ENCODE measurements around the gene CFAP58. TPM values are rescaled to one million over a fixed set of nuclear protein-coding genes. Genes with fewer than 3 reads are reported as not detected.

The CFAP58 gene
- total and polyA plus RNA-seq, 2 of the 13 experiments (the other 11 are each of a cell fraction or from before 2014, with no cell fraction given): 0.03 TPM; not detected in 1

GRCh38 chr10:104388830-104389229 lies 35.2 kb downstream of the CFAP58 start (continued):
- TF ChIP-seq ZSCAN25 (CRISPR knock-in tag; IDR thresholded peaks at IDR 0.05) (no peak), KAT7 (CRISPR knock-in tag; IDR thresholded peaks at IDR 0.05; ENCODE audit: borderline replicate concordance) (no peak), SMARCE1 (IDR thresholded peaks at IDR 0.05; ENCODE audit: borderline replicate concordance) (no peak), ZNF7 (CRISPR knock-in tag; IDR thresholded peaks at IDR 0.05) (no peak), ZNF225 (CRISPR knock-in tag; IDR thresholded peaks at IDR 0.05) (no peak), ZNF766 (CRISPR knock-in tag; IDR thresholded peaks at IDR 0.05; ENCODE audit: borderline replicate concordance) (no peak)

- CTCF ChIA-PET (ENCODE audit: low intra/inter-chr PET ratio, low total read pairs): no interaction called here
These were observed 37.7 kb downstream of the CFAP58 start for GRCh38 chr10:104391150-104391968.

More at GRCh38 chr10:104391150-104391968, 37.7 kb downstream of the CFAP58 start:
- FAIRE-seq (no peak), ATAC-seq (no peak), DNase-seq (ENCODE audit: low spot score) (peak; percentile 6)
- H3K9ac ChIP-seq (ENCODE audit: insufficient read depth, low read depth, low read length): no peak overlapping the region
- TF ChIP-seq ZBTB21 (CRISPR knock-in tag; IDR thresholded peaks at IDR 0.05) (0 out of 2 replicates have a peak, but pooled peaks have one; percentile 29), SOX6 (IDR thresholded peaks at IDR 0.05) (no peak), SOX6 (CRISPR knock-in tag; IDR thresholded peaks at IDR 0.05) (no peak), FOXK1 (CRISPR knock-in tag; IDR thresholded peaks at IDR 0.05; ENCODE audit: borderline replicate concordance, low read depth) (no peak), PBX2 (CRISPR knock-in tag; IDR thresholded peaks at IDR 0.05) (no peak), ATF7 (IDR thresholded peaks at IDR 0.05) (peak; percentile 99), ATF7 (CRISPR knock-in tag; IDR thresholded peaks at IDR 0.05) (no peak), AGO2 (optimal IDR thresholded peaks at IDR 0.05; ENCODE audit: low read depth, low read length) (no peak), ZNF556 (CRISPR knock-in tag; IDR thresholded peaks at IDR 0.05; ENCODE audit: borderline replicate concordance) (no peak), ZNF329 (CRISPR knock-in tag; IDR thresholded peaks at IDR 0.05; ENCODE audit: low read depth) (no peak), U2AF1 (optimal IDR thresholded peaks at IDR 0.05; ENCODE audit: low read depth, low read length) (no peak), KDM3A (CRISPR knock-in tag; IDR thresholded peaks at IDR 0.05; ENCODE audit: low read depth) (no peak), ZNF224 (CRISPR knock-in tag; IDR thresholded peaks at IDR 0.05) (no peak), CREB1 (IDR thresholded peaks at IDR 0.05) (peak; percentile 96), CREB1 (CRISPR knock-in tag; IDR thresholded peaks at IDR 0.05) (no peak), SAP130 (CRISPR knock-in tag; IDR thresholded peaks at IDR 0.05; ENCODE audit: low read depth) (no peak), ZNF512 (CRISPR knock-in tag; IDR thresholded peaks at IDR 0.05) (no peak)
- H3K79me2 ChIP-seq (ENCODE audit: insufficient read depth, low read length): no peaks in the 10 kb centered on the region
- intact Hi-C loops (cut with micrococcal nuclease; ENCODE audit: unreplicated experiment) (no loop called here), in situ Hi-C loops (cut with HindIII; ENCODE audit: extremely low pct_ligation_motif_present, low pct_unique_long_range_greater_than_20kb) (no loop called here)
- no peaks in the 10 kb centered on the region for H3K36me3 ChIP-seq (replicated peaks in 1 of 2; ENCODE audit: control insufficient read depth in 1 of 2, insufficient read depth in 2 of 2, low read length in 2 of 2)
- WGBS (ENCODE audit: low lambda C conversion rate): 9% methylated on average over 8 of the region's 8 CpGs
- no peaks in the 10 kb centered on the region for H4K20me1 ChIP-seq (ENCODE audit: insufficient read depth, low read length)
- no TSS peak for BruUV-seq (replicated peaks)
- no peaks in the 10 kb centered on the region for H3K9me3 ChIP-seq (ENCODE audit: low read length)
- H3K27ac ChIP-seq (ENCODE audit: extremely low read length, insufficient read depth, low read length): no peak overlapping the region
- H3K27me3 ChIP-seq (ENCODE audit: control insufficient read depth in 1 of 2, insufficient read depth in 2 of 2, low read length in 2 of 2): no peaks in the 10 kb centered on the region
- H3K4me1 ChIP-seq (ENCODE audit: insufficient read depth, low read length): no peaks in the 10 kb centered on the region
- no peak overlapping the region for H3K4me3 ChIP-seq (replicated peaks in 1 of 3; ENCODE audit: insufficient read depth in 1 of 3, low read depth in 2 of 3, low read length in 3 of 3)
- H2AFZ ChIP-seq (ENCODE audit: low read length): no peak overlapping the region
- POLR2A ChIA-PET: no interaction called here
- no peak overlapping the region for H3K4me2 ChIP-seq (ENCODE audit: low read depth, low read length)
